ENCODE data around the gene TTLL11.

The TTLL11 gene

DNA sequence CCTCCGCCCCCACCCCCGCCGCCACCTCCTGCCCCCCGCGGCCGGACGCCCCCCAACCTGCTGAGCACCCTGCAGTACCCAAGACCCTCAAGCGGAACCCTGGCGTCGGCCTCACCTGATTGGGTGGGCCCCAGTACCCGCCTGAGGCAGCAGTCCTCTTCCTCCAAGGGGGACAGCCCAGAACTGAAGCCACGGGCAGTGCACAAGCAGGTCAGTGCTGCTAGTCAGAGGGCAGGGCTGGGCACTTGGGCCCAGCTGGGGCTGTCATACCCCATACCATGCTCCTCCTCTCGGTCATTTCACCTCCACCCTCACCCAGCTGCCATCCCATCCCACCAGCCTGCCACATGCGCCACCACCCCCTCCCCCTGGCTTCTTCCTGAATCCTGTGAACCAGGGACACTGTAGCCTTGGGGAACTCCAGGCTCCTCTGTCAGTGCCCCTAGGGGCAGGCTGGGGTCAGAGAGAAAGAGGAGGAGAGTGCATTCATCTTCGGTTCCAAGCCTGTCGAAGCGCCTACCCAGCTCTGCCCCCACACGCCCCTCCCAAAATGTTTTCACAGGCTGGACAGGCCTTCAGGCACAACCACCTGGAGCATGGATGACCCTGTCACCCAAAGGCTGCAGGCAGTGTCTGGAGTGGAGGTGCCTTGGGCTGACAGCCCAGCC is 319.7 kb downstream of the TTLL11 start:
- DNase-seq: no peak

DNA sequence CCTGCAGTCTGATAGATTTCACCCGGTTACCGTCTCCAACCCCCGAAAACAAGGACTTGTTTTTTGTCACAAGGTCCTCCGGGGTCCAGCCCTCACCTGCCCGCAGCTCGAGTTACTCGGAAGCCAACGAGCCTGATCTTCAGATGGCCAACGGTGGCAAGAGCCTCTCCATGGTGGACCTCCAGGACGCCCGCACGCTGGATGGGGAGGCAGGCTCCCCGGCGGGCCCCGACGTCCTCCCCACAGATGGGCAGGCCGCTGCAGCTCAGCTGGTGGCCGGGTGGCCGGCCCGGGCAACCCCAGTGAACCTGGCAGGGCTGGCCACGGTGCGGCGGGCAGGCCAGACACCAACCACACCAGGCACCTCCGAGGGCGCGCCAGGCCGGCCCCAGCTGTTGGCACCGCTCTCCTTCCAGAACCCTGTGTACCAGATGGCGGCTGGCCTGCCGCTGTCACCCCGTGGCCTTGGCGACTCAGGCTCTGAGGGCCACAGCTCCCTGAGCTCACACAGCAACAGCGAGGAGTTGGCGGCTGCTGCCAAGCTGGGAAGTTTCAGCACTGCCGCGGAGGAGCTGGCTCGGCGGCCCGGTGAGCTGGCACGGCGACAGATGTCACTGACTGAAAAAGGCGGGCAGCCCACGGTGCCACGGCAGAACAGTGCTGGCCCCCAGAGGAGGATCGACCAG is 320.4 kb downstream of the TTLL11 start:
- DNase-seq: no peak

Measured in right kidney (tissue), 1 donor.